Adrenal gland (tissue), 12 donors: ENCODE data around the gene RPS15. TPM values are rescaled to one million over a fixed set of nuclear protein-coding genes. Genes with fewer than 3 reads are reported as not detected.

Experiments
- DNase-seq, 7 donors: peaks; one replicate each; pipeline ENCODE4 v3.0.0-alpha.2; 2019 to 2020
- H3K27ac ChIP-seq, 5 donors: fragments of 200-600 bp; sonication (generic) in 4 of 5; 1 replicate in 3 of 5; 2 replicates in 2 of 5; pipeline versions ENCODE4 v1.5.1 to v1.8.0; 2016 to 2020; ENCODE audit warnings: mild to moderate bottlenecking in 1 of 5
- H3K27me3 ChIP-seq: fragments of 200-600 bp; 2 replicates; pipeline ENCODE4 v1.8.0; 2021
- H3K36me3 ChIP-seq, 2 donors: fragments of 200-600 bp; replicated peaks in 1 of 2; 1 replicate in 1 of 2; 2 replicates in 1 of 2; pipeline versions ENCODE4 v1.5.1 to v1.8.0; 2018 to 2022
- H3K4me1 ChIP-seq, 2 donors: fragments of 200-600 bp; replicated peaks in 1 of 2; 1 replicate in 1 of 2; 2 replicates in 1 of 2; pipeline versions ENCODE4 v1.5.1 to v1.8.0; 2018 to 2021
- H3K4me3 ChIP-seq, 4 donors: fragments of 200-600 bp; sonication (generic) in 3 of 4; one replicate each; pipeline ENCODE4 v1.5.1; 2016 to 2018
- H3K9me3 ChIP-seq, 3 donors: fragments of 200-600 bp; sonication (generic) in 1 of 3; replicated peaks in 1 of 3; 1 replicate in 2 of 3; 2 replicates in 1 of 3; pipeline versions ENCODE4 v1.5.1 to v1.8.0; 2016 to 2021
- CTCF ChIP-seq, 6 experiments: fragments of 450-650 bp in 4 of 6; fragments of 200-600 bp in 2 of 6; sonication (generic) in 1 of 6; IDR thresholded peaks; 1 replicate in 5 of 6; 2 replicates in 1 of 6; pipeline versions ENCODE4 v1.5.1 to v1.8.0; 2016 to 2021; ENCODE audit warnings: antibody characterized with exemption in 6 of 6, mild to moderate bottlenecking in 2 of 6, moderate library complexity in 1 of 6
- POLR2A ChIP-seq, 2 donors: fragments of 450-650 bp; IDR thresholded peaks; one replicate each; pipeline ENCODE4 v1.6.1; 2017; ENCODE audit warnings: antibody characterized with exemption in 2 of 2, mild to moderate bottlenecking in 2 of 2, moderate library complexity in 1 of 2
- WGBS, 4 donors: extraction: QIAGEN DNeasy Blood & Tissue Kit in 2 of 4; methylation state at CpG; one replicate each; pipeline versions ENCODE4 v1.1.5 to v1.1.7; 2013 to 2017; 5-methylcytosine and 5-hydroxymethylcytosine counted together
- intact Hi-C, 2 donors: fragments of 100-400 bp; cut with DNase I; formaldehyde crosslinking; loops; one replicate each; pipeline versions ENCODE4 v1.14.1 to v1.15.0; 2022 to 2023
- polyA plus RNA-seq, 3 donors: library from polyadenylated mRNA; stranded (reverse); fragments of 200-250 nt in 2 of 3; fragments of 350-450 nt in 1 of 3; fragmentation: Illumina TruSeq in 1 of 3; extraction: RNeasy Lipid Tissue Mini Kit (QIAGEN cat#74804) in 1 of 3; gene quantifications; one replicate each; pipeline ENCODE4 v1.2.3, GENCODE V29; 2013 to 2014
- total RNA-seq, 9 donors: library from RNA; depleted of rRNA in 4 of 9; stranded (reverse); fragments of >200 nt in 4 of 9; fragments of 120-200 nt in 1 of 9; fragmentation: NEBNext Ultra II Directional in 1 of 9; extraction: Animal tissue kit (Norgen Biotek cat#: 25700) in 1 of 9; gene quantifications; one replicate each; pipeline versions ENCODE4 v1.1.0 to v1.2.4, GENCODE V29; 2013 to 2023
- donor health status: healthy with polysubstance abuse.
- donor health status: Bipolar disorder and iron deficiency.
- donor health status: DM: yes; HTN: yes; CAD: no.
- donor health status: DM: no; HTN: no; CAD: no.
- donor health status: DM: no; HTN: no; CAD: no.
- donor health status: DM: yes; HTN: yes; CAD: no.

The RPS15 gene
- total and polyA plus RNA-seq, 12 donors, result 471 to 4,071 (median 1,829) TPM

GRCh38 chr19:1471515-1472160 lies 33.4 kb downstream of the RPS15 start:
- Histone ChIP-seq H3K4me1 (peaks cover 15 to 45% of the 10 kb centered on the region in 2 donors), H3K27me3 (peaks cover 69% of the 10 kb centered on the region), H3K4me3 (no peak overlapping the region), H3K9me3 (no peaks in the 10 kb centered on the region), H3K27ac (no peak overlapping the region), H3K36me3 (no peaks in the 10 kb centered on the region)
- intact Hi-C loops, result no loop called here
- 17 to 47% (median 23%) methylated on average over 7 to 24 of the region's 24 CpGs for WGBS, 4 donors
- TF ChIP-seq POLR2A (IDR thresholded peaks at IDR 0.05) (no peak), CTCF (IDR thresholded peaks at IDR 0.05) (no peak)
- no peak for DNase-seq

GRCh38 chr19:1472231-1473084 lies 34.3 kb downstream of the RPS15 start:
- intact Hi-C loops, result no loop called here

GRCh38 chr19:1473085-1473851 lies 35.1 kb downstream of the RPS15 start:
- peaks cover 53% of the 10 kb centered on the region for H3K27me3 ChIP-seq
- H3K4me1 ChIP-seq, result peaks cover 20 to 47% of the 10 kb centered on the region in 2 donors

More at GRCh38 chr19:1472231-1473084, 34.3 kb downstream of the RPS15 start:
- Histone ChIP-seq H3K27ac (no peak overlapping the region), H3K4me1 (peaks cover 15 to 47% of the 10 kb centered on the region in 2 donors), H3K9me3 (no peaks in the 10 kb centered on the region), H3K27me3 (peaks cover 61% of the 10 kb centered on the region), H3K36me3 (no peaks in the 10 kb centered on the region), H3K4me3 (no peak overlapping the region)
- WGBS, 4 donors, result 38 to 49% (median 42%) methylated on average over 22 to 44 of the region's 44 CpGs
- DNase-seq, result no peak
- no peak for TF ChIP-seq CTCF (IDR thresholded peaks at IDR 0.05)

More at GRCh38 chr19:1473085-1473851, 35.1 kb downstream of the RPS15 start:
- DNase-seq, result no peak
- 63 to 74% (median 67%) methylated on average over 15 to 20 of the region's 20 CpGs for WGBS, 4 donors
- no peak overlapping the region for H3K27ac ChIP-seq
- H3K36me3 ChIP-seq, result no peaks in the 10 kb centered on the region
- no peaks in the 10 kb centered on the region for H3K9me3 ChIP-seq
- no peak for TF ChIP-seq CTCF (IDR thresholded peaks at IDR 0.05)
- TF ChIP-seq POLR2A (IDR thresholded peaks at IDR 0.05), result no peak
- no peak overlapping the region for H3K4me3 ChIP-seq
- intact Hi-C loops, result no loop called here
